HG03103 (cell line): ENCODE results near the gene SORBS1.

Experiments used
- ATAC-seq: cut with Tn5 transposase; IDR thresholded peaks from one replicate; pipeline ENCODE4 v1.9.1; 2021; ENCODE audit warnings: low read depth; ENCODE audit not compliant: unreplicated experiment

SORBS1 gene

DNA sequence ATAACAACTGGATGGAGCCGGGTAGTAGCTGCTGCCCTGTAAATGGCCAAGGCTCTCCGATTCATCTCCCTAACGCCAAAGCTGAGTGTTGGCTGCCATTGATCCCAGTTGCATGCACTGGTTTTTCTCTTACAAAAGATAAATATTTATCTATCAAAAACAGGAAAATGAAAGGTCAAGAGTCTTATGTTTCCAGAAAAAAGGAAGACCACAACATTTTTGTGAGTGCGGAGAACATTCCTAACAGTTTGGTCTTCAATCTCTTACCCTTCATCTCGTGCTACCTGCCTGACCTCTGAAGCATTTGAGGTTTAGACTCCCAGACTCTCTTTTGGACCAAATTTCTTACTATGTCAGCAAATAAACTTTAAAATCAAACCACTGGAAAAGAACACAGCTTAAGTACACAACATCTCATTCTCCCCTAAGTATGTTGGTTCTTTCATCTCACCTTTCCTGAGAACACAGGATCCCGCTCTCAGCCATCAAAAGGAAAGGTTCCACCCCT lies 61.6 kb downstream of the SORBS1 start:
- no peak for ATAC-seq

DNA sequence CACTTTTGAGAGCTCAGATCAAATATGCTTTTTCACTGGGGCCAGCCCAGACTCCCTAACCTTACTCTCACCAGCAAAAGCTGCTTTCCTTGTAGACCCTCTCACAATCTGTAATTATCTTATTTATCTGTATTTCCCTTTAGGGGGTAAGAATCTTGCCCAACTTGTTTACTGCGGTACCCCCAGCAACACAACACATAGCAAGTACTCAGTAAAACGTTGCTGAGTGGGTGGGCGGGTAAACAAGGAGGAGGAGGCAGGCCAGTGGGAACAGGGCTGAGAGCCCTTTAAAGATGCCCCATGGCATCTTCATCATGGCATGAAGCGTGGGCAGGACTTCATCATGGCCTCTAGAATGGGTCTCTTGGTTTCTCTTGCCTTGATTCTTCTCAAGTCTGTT lies 64.2 kb downstream of the SORBS1 start:
- ATAC-seq, result no peak

DNA sequence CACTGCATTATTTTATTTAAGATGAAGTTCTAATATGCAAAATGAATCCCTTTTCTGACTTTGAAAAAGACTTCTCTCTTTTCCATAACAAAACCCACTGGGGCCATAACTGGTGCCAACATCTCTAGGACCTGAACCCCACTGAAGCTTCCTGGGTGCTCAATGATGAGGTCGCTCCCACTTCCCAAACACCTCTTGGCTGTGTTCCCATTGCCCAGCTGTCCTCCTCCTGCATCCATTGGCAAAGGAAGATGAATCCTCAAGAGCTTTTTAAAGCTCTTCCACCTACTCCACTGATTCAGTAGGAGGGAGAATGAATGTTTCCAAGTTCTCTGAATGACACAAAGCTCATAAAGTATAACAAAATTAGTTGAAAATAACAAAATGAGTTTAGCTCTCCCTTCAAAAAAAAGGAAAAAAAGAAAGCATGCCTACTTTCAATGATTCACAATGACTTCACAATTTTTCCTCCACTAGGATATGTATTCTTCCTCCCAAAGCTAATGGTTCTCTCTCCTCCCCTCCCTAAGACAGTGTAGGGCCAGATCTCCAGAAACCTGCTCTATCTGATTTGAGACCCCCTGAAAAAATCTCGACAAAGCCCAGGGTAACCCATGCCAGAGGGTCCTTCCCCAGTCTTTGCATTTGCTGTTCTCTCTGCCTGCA lies 64.8 kb downstream of the SORBS1 start:
- ATAC-seq, result no peak

DNA sequence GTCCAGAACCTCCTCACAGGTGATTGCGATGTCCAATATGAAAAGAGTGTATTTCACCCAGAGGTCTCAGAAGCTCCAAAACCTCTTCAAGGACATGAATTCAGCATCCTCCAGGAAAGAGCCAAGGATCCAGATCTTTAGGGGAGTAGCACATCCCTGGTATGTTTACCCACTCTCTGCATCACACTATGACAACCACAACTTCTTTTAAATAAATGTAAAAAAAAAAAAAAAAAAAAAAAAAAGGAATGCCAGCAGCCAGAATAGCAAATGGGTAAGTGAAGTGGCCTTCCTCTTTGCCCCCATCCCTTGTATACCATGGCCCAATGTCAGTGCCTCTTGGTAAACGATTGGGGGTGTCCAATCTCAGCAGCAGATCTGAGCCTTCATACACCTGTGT lies 67.3 kb downstream of the SORBS1 start:
- ATAC-seq, result no peak

DNA sequence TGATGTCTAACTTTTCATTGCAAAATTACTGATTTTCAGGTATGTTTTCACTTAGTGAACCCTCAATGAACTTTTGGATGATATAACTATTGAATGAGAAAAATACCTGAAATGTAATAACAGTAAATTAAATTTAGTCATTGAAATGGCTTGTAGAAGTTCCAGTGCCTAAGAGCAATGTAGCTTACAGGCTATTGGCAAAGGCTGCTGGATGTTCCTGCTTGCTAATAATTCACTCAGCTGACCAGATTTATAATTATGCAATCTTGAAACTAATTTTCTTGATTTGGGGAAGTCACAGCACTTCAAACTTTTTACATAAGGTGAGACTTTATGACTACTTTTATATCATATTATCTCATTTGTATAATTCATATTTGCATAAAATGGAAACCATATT lies 73.2 kb downstream of the SORBS1 start:
- no peak for ATAC-seq

DNA sequence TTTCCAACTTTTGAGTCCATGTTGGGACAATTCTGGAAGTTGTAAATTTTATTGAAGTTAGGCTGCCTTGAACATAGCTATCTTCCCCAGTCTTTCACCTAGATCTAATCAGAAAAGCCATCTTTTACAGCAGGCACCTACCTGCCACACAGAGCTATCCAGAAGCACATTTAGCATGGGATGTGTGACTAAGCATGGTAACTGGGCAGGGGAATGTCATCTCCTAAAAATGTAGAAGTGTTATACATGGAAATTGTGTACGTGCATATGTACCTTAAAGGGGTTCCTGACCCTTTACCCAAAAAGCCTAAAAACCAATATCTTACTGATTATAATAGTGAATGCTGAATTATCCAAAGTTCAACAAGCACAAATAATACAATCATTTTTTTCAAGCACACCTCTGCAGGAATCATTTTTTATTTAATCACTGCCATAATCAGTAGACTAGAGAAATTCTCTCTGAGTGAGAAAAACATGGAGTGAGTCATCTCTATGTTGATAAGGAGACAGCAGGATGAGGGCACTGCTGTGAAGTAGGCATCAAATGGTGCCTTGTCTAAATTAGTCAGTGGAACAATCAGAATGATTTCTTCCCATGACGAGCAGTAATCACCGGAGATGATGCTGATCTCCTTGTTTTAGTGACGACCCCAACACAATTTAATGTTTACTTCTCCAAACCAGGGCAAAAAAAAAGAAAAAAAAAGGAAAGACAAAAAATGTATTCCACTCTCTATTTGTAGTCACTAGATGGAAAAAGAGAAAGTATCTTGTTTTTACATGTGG lies 75.9 kb downstream of the SORBS1 start:
- ATAC-seq, result no peak

DNA sequence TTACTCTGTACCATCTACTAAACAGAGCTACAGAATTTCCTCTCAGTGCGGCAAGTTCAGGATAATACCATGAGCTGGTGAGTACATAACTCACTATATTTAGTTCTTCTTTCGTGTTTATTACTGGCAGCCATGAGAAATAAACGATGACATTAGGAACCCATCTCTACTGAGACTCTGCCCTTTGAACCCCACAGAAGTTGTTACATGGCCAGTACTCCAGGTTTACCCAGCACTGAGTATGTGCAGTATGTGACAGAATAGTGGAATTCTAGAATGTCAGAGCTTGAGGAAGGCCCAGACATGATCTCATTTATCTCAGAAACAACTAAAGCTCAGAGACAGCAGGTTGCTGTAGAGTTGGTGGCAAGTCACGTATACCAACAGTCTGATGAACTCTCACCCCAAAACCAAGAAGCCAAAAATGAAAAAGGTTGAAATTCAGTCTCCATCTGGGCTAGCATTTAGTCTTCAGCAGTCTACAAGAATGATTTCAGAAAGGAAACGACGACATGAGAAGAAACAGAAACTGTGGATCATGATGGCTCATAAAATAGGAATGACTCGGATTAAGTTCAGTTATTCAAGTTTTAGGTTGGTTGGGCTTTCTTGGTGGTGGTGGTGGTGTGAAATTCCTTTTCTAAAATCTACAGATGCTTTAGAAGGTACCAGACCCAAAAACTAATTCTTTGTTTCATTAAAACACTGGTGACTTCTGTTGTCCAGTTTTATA lies 78.5 kb downstream of the SORBS1 start:
- ATAC-seq, result no peak

DNA sequence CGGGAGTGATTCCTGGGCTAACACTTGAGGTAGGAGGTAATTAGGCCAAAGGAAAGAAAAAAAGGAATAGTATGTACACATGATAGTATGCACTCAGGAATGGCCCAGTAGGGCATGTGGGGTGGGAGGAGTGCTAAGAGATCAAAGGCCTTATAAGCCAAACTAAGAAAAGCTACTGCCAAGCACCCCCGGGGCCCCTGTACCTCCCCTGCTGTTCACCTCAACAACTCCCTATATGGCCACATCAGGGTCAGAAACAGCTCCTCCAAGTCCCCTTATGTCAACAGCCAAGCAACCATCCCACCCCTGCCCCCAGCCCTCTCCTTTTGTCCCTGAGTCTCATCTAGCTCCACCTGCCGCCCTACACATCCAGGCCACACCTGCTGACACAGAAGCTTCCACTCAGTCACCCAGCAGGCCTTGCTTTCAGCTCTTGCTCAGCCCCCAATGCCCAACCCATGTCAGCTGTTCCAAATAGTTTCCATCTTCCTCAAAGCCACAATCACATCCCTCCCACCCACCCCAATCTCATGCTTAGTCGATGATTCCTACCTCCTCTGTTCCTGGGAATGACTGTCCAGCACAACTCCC lies 80.2 kb downstream of the SORBS1 start:
- no peak for ATAC-seq

DNA sequence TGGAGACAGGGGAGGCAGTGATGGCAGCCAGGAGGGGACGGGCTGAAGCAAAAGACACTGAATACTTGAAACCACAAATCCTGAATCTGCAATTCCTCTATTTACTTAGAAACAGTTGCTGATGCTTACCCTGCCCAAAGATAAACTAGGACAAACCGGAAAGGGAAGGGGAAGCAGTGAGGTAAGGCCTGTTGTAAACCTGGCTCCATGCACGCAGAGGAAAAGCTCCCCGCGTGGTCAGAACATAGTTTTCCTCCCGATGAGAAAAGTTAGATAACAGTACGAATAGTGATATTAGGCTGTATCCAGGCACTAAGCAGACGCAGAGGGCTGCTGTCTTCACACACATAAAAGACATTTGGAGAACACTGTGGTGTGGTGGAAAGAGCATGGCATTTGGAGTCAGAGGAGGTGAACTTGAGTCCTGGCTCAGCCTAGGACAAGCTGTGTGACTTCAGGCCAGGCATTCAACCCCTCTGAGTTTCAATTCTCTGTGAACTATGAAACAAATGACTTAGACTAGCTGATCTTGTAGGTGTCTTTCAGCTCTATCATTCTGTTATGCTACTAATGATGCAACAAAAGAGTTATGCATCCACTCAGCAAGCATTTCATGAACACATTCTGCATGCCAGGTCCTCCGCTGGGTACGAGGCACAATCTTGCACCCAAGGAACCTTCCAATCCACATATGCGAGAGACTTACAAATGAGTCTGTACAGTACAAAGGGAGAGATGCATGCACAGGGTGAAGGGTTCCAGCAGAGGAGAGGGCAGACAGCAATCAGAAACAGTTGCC lies 80.9 kb downstream of the SORBS1 start:
- ATAC-seq, result no peak

DNA sequence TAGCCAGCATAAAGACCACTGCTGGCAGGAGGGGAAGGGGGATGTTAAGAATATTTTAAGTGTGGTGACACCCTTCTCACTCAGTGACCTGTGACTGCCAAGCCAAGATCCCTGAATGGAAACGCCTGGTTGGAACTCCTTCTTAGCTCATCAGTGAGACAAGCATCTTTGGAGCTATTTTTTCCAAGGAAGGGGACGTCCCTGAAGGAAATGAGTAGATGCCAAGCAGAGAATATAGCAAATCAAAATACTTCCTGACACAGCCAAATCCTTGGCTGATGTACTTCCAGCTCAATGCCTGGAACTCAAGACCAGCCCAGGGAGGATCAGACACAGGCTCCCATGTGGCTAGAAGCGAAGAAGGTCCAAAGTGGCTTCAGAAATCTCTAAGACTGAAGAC lies 82.2 kb downstream of the SORBS1 start:
- ATAC-seq, result no peak

DNA sequence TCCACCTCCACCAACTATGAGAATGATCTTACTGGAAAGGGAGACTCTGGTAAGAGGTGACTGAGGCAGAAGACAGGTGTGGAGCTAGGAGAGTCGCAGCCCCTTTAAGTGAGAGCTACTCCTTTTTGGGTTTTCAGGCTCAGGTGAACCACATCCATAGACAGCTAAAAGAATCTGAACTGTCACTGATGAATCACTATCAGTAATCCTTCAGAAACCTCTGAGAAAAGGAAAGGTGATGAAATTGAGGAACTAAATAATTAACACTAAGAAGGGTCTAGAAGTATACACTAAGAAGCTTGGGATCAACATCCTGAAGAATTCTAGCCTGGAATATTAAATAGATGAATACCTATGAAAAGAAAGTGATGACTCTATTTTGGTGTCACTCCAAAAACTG lies 83.0 kb downstream of the SORBS1 start:
- ATAC-seq, result no peak

DNA sequence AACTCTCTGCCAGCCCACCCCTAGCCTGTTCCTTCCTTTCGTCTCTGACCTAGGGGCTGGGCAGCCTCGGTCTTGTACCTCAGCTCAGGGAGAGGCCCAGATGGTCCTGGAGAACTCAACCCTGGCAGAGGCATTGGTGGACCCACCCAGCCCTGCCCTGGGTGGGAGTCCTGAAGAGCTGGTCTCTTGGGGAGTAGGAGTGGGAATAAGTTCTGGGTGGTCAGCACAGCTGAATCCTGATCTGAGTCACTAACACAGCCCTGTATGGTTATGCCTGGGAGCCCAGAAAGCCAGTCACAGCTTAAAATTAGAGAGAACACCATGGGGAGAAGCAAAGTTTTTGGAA lies 84.0 kb downstream of the SORBS1 start:
- ATAC-seq, result no peak

DNA sequence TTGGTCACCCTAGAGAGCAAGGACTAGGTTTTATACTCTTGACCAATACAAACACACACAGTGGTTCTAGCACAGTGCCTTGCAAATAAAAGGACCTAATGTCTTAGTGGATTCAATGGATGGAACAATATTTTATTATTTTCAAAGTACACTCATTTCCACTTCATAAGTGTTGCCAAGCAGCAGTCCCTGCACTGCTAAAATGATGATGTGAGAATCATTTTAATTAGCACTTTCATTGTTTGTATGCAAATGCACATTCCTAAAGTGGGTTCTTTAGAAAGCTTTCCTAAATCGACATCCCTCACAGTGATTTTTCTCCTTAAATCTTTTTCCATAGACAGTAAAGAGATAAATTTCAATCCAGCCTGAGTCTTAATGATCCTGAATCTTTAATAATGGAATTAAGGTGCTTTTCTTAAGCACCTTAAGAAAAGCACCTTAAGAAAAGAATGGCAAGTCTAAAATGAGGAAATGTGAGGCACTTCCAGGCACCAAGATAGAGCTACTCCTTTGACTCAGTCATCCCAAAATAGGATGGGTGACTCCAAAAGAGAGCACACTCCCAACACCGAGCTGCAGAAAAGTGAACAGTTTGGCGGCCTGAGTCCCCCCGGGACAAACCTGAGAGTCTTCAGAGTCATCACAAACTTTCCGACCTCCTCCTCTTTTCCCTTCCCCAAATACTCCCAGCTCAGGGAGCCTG lies 84.5 kb downstream of the SORBS1 start:
- ATAC-seq, result no peak

DNA sequence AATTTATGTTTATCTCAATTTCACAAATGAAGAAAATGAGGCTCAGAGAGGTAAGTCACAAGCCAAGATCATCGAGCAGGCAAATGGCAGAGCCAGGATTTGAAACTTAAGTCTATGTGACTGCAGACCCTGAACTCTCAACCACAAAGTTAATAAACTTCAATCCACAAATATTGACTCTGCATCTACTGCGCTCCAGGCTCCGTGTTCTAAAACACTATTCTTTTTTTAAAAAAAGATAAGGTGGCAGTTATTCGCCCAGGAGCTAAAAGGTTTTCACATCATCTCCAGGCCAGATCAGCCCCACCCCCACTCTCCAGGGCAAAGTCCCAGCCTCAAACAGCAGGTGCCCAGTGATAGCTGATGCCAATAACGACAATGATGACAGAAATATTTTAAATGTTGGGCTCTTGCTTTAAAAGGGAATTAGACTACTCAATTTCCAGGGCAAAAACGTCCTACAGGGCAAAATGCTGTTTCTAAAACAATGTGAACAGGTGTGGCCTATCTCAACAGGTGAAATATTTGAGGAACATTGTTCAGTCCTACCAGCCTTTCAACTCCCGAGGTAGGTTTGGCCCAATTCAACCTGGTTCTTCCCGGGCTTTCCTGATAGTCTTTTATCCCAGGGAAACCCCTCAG lies 85.2 kb downstream of the SORBS1 start:
- ATAC-seq, result no peak

DNA sequence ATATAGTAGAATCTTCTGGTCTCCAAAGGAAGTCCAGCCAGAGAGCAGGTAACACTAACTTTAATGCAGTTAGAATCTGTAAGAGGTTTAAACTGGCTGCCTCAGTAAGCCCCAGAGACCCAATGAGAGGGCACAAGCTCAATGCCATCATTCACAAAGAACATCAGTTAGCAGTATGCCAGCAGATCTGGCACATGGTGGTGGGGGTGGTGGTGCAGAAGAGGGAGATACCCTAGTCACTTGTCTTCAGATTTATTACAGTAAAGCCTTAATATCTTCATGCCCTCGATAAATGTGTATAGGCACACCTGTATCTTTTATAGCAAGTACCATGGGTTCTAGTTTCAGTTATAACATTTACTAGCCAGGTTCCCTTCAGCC lies 86.2 kb downstream of the SORBS1 start:
- no peak for ATAC-seq

DNA sequence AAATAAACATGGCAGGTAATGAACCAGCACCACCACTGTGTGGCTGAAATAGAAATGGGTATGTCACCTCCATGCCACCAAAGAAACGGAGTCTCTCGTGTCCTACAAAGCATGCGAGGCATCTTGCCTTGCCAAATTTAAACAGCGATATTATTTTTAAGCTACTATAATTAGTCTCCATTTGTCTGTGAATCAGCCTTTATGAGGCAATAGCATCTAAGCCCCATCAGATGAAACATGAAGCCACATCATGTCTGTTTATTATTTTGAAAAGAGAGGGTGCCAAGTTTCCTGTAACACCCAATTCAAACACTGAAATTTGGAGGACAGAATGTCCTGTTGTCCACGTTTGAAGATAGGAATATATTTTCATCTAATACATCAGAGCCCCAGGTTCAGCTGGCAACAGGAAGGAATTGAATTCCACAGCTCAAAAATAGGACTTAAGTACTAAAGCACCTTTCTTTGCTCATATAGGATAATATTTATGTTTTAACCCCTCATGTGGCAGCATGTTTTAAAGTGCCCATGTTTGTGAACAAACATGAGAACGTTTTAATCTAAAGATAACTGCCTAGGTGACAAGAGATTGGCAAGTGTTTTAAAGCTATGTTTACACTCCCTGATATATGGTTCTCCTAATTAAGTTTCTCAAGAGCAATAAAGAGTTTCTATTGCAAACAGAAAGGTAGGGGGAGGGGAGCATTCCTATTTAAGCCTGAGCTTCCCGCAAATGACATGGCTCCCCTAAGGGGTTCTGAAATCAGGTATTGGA lies 86.8 kb downstream of the SORBS1 start:
- ATAC-seq, result no peak

DNA sequence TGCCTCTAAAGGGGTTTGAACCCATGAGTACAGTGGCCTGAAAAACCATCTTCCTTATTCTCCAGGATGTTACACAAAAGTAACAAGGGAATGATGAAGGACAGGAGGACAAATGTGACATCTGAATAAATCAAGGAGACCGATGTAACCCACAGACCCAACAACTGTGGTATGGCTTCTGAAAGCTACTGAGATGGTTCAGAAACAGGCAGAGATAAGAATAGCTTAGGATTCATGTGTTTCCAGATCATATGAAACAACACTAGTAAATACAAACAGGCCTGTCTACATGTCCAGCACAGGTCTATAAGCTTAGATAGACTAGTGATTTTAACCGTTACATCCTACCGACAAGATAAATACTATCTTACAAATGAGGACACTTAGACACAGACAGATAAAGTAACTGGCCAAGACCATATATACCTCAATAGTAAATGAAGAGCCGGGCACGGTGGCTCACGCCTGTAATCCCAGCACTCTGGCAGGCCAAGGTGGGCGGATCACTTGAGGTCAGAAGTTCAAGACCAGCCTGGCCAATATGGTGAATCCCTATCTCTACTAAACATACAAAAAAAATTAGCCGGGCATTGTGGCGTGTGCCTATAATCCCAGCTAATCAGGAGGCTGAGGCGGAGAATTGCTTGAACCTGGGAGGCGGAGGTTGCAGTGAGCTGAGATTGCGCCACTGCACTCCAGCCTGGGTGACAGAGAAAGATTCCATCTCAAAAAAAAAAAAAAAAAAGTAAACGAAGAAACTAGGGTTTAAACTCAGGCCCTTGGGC lies 88.7 kb downstream of the SORBS1 start:
- ATAC-seq, result no peak

DNA sequence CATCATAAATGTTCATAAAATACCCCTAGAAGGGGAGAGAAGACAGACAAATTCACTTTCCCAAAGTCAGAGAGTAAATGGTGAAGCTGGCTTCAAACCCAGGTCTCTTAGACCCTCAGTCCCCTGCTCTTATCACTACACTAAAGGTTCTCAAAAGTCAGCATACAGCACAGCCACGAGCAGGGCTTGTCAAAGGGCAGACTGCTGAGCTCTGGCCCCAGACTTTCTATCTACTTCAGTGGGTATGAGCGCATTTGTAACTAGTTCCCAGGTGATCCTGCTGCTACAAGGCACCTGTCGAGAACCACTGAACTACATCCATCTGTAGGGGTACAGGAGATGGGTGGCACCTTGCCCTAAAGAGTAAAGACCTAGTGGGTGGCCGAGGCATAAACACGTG lies 91.5 kb downstream of the SORBS1 start:
- no peak for ATAC-seq
